ENCODE data around the gene NEDD9. TPM values are rescaled to one million over a fixed set of nuclear protein-coding genes. Genes with fewer than 3 reads are reported as not detected.

The NEDD9 gene
- total and polyA plus RNA-seq, 2 donors (not counting 1 experiment from before 2014, with no cell fraction given), result 38.9 to 46.2 TPM

DNA sequence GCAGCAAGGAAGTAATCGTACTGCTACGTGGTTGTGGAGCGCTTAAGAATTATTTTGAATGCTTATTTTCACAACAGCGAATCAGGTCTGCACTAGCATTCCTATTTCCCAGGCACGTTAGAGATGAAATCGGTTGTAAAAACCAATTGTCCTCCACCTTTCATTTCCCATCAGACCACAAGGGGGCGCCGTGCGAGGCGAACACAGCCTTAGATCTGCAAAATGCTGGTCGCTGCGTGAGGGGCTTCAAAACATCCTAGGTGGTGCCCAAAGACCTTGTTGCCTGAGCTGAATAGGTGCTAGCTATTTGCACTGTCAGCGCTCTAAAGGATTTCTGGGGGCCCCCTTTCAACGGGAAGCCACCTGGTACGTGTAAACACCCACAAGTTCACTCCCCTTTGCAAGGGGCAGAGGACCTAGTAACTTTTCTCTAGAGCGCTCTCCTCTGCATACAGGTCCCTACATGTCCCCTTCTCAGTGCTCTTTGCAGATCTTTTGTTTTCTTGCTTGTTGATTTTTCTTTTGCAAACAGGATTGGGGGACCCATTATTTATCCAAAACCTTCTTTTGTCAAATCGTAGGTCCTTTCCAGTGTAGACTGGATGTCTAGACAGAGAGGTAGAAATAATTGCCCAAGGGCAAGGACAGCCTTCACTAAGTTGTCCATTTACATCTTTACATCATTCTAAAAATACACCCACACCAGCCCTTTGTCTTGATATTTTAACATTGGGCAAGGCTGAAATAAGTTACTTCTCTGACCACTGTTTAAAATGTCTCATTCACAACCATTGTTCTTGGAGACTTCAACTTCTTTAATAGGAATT is 59.8 kb downstream of the NEDD9 start:
- intact Hi-C loops (cut with micrococcal nuclease), result loop anchor here (1.0 to 10.0 kb wide), 5 partner anchors 28 to 402 kb away; partner anchors contain the start of genes NEDD9 and SMIM13
- H3K27ac ChIP-seq (ENCODE audit: low read length in 2 of 2), result no peak overlapping the region
- peak overlapping the region in 3 of 5 experiments; percentile 5 to 44 (median 25) for H3K4me3 ChIP-seq (ENCODE audit: control extremely low read depth in 1 of 5, extremely low read depth in 1 of 5, insufficient read depth in 1 of 5, low read depth in 2 of 5, low read length in 4 of 5)
- H3K36me3 ChIP-seq (replicated peaks in 1 of 2; ENCODE audit: control extremely low read depth in 1 of 2, control insufficient read depth in 1 of 2, extremely low read depth in 1 of 2, insufficient read depth in 2 of 2, low read length in 1 of 2), result no peaks in the 10 kb centered on the region
- peaks cover 9% of the 10 kb centered on the region for H3K4me1 Mint-ChIP-seq
- H3K4me2 ChIP-seq (replicated peaks; ENCODE audit: low read depth, low read length, poor library complexity, severe bottlenecking), result peak overlapping the region; percentile 72
- no peak for TF ChIP-seq EZH2 (IDR thresholded peaks at IDR 0.05; ENCODE audit: borderline replicate concordance, insufficient read depth, low read depth, low read length, poor library complexity, severe bottlenecking)
- TF ChIP-seq, protein P1, sequence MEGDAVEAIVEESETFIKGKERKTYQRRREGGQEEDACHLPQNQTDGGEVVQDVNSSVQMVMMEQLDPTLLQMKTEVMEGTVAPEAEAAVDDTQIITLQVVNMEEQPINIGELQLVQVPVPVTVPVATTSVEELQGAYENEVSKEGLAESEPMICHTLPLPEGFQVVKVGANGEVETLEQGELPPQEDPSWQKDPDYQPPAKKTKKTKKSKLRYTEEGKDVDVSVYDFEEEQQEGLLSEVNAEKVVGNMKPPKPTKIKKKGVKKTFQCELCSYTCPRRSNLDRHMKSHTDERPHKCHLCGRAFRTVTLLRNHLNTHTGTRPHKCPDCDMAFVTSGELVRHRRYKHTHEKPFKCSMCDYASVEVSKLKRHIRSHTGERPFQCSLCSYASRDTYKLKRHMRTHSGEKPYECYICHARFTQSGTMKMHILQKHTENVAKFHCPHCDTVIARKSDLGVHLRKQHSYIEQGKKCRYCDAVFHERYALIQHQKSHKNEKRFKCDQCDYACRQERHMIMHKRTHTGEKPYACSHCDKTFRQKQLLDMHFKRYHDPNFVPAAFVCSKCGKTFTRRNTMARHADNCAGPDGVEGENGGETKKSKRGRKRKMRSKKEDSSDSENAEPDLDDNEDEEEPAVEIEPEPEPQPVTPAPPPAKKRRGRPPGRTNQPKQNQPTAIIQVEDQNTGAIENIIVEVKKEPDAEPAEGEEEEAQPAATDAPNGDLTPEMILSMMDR (IDR thresholded peaks at IDR 0.05), result peak; percentile 90
- peak overlapping the region; percentile 20 for H3K9ac ChIP-seq (ENCODE audit: low read length)
- H4K20me1 ChIP-seq (ENCODE audit: control insufficient read depth, insufficient read depth, low read length, poor library complexity, severe bottlenecking), result no peaks in the 10 kb centered on the region
- ChIA-PET POLR2A (interaction anchor here (0.9 kb wide), 1 partner anchor 328 kb away, joined by 3 read pairs; no protein-coding TSS in a partner anchor), CTCF (interaction anchor here (0.5 to 12.5 kb wide), 26 partner anchors 10 to 523 kb away, joined by 3 to 334 read pairs (median 6); partner anchors contain the start of gene NEDD9)
- no peaks in the 10 kb centered on the region for H3K27me3 Mint-ChIP-seq
- H3K4me3 Mint-ChIP-seq, result peak overlapping the region; percentile 64
- H3K9me3 Mint-ChIP-seq (ENCODE audit: insufficient read depth), result no peaks in the 10 kb centered on the region
- H3K79me2 ChIP-seq (ENCODE audit: control insufficient read depth, insufficient read depth, low read length), result no peaks in the 10 kb centered on the region
- peak overlapping the region; percentile 69 for H2AFZ ChIP-seq (ENCODE audit: insufficient read depth, low read depth, low read length, poor library complexity, severe bottlenecking)
- WGBS (ENCODE audit: insufficient coverage), result 29% methylated on average over 9 of the region's 17 CpGs
- peaks cover 7 to 9% of the 10 kb centered on the region in 2 donors for H3K4me1 ChIP-seq (ENCODE audit: control insufficient read depth in 2 of 2, insufficient read depth in 2 of 2, low read length in 2 of 2)
- ATAC-seq (ENCODE audit: low read depth), result peak; percentile 68
- no peaks in the 10 kb centered on the region for H3K9me3 ChIP-seq (ENCODE audit: control extremely low read depth in 1 of 3, control insufficient read depth in 2 of 3, insufficient read depth in 1 of 3, low read length in 2 of 3)
- DNase-seq, result peak; percentile 82
- no peak overlapping the region for H3K27ac Mint-ChIP-seq
- no peaks in the 10 kb centered on the region for H3K27me3 ChIP-seq (replicated peaks in 1 of 4; ENCODE audit: control extremely low read depth in 1 of 4, control insufficient read depth in 3 of 4, insufficient read depth in 4 of 4, low read length in 3 of 4)

Measured in B cell (primary cell).